Measurements from ENCODE around the gene ELMO1.
"Not testable (repeated sequence)": the region's sequence is repeated elsewhere in the genome, so short reads cannot be mapped to it uniquely, and the experiment has no call there.

Gene ELMO1

GRCh38 chr7:37174460-37174859, 274.2 kb downstream of the ELMO1 start:
- no peak for DNase-seq

- peak; percentile 34 for DNase-seq
Measured at GRCh38 chr7:37173670-37174069, 275.0 kb downstream of the ELMO1 start.

GRCh38 chr7:37162106-37162505, 286.6 kb downstream of the ELMO1 start:
- no peak for DNase-seq

GRCh38 chr7:37160656-37161055, 288.0 kb downstream of the ELMO1 start:
- DNase-seq = no peak

GRCh38 chr7:37153376-37153775, 295.3 kb downstream of the ELMO1 start:
- no peak for DNase-seq

- DNase-seq = no peak
Measured at GRCh38 chr7:37151741-37152413, 296.8 kb downstream of the ELMO1 start.

GRCh38 chr7:37150856-37151255, 297.8 kb downstream of the ELMO1 start:
- DNase-seq = no peak

GRCh38 chr7:37150180-37150579, 298.5 kb downstream of the ELMO1 start:
- no peak for DNase-seq

- DNase-seq = no peak
Measured at GRCh38 chr7:37149773-37150124, 298.9 kb downstream of the ELMO1 start.

GRCh38 chr7:37149051-37149772, 299.5 kb downstream of the ELMO1 start:
- no peak for DNase-seq

- no peak for DNase-seq
Measured at GRCh38 chr7:37145682-37146081, 303.0 kb downstream of the ELMO1 start.

- no peak for DNase-seq
Measured at GRCh38 chr7:37144423-37144822, 304.2 kb downstream of the ELMO1 start.

GRCh38 chr7:37142958-37143357, 305.7 kb downstream of the ELMO1 start:
- no peak for DNase-seq

- no peak for DNase-seq
Measured at GRCh38 chr7:37141742-37142141, 306.9 kb downstream of the ELMO1 start.

GRCh38 chr7:37133902-37134301, 314.8 kb downstream of the ELMO1 start:
- DNase-seq = not testable (repeated sequence)

- no peak for DNase-seq
Measured at GRCh38 chr7:37131855-37132254, 316.8 kb downstream of the ELMO1 start.

GRCh38 chr7:37129035-37129425, 319.6 kb downstream of the ELMO1 start:
- DNase-seq = no peak

- DNase-seq = no peak
Measured at GRCh38 chr7:37128327-37129034, 320.2 kb downstream of the ELMO1 start.

GRCh38 chr7:37119296-37119860, 329.3 kb downstream of the ELMO1 start:
- no peak for DNase-seq

GRCh38 chr7:37118004-37118403, 330.7 kb downstream of the ELMO1 start:
- no peak for DNase-seq

- no peak for DNase-seq
Measured at GRCh38 chr7:37117292-37117691, 331.4 kb downstream of the ELMO1 start.

GRCh38 chr7:37116093-37116701, 332.5 kb downstream of the ELMO1 start:
- DNase-seq = no peak

- DNase-seq = peak; percentile 34
Measured at GRCh38 chr7:37113661-37114355, 334.9 kb downstream of the ELMO1 start.

Data from activated CD4-positive, alpha-beta T cell treated with anti-CD3 and anti-CD28 coated beads, Interleukin-2, amount 50 U/mL, for 16 hours (primary cell).